BJ (cell line): ENCODE results near the gene ALK. TPM values are rescaled to one million over a fixed set of nuclear protein-coding genes. Genes with fewer than 3 reads are reported as not detected.

Source experiments
- CTCF ChIA-PET: fragments of 350-600 bp; formaldehyde crosslinking; extraction: SDS; loops from one replicate; lab custom pipeline; 2021; ENCODE audit warnings: antibody characterized with exemption, inconsistent platforms; lab: Yijun Ruan, JAX
- POLR2A ChIA-PET: fragments of 300-600 bp; sonication (Branson Sonifier 250); formaldehyde crosslinking; extraction: SDS; loops from one replicate; lab custom pipeline; 2021; ENCODE audit warnings: antibody characterized with exemption; lab: Charles Lee
- DNase-seq: peaks from one replicate; pipeline ENCODE4 v3.0.0-alpha.2; 2011; ENCODE audit warnings: low read depth
- H3K27me3 ChIP-seq: 2 replicates; pipeline ENCODE4 v1.6.0; 2011; ENCODE audit warnings: low read length; ENCODE audit not compliant: control insufficient read depth, insufficient read depth
- H3K36me3 ChIP-seq: 2 replicates; pipeline ENCODE4 v1.5.1; 2011; ENCODE audit warnings: low read length; ENCODE audit not compliant: control insufficient read depth, insufficient read depth
- H3K4me3 ChIP-seq: 2 replicates; pipeline ENCODE4 v1.5.1; 2011; ENCODE audit warnings: low read depth, mild to moderate bottlenecking, control low read depth, low read length
- CTCF ChIP-seq: IDR thresholded peaks from 2 replicates; pipeline ENCODE4 v1.5.1; 2011; ENCODE audit warnings: low read depth, mild to moderate bottlenecking, control low read depth, inconsistent platforms, low read length, moderate library complexity; ENCODE audit not compliant: insufficient read depth
- polyA plus RNA-seq: library from polyadenylated mRNA; depleted of rRNA; stranded (reverse); fragments of >200 nt; gene quantifications from 2 replicates; pipeline ENCODE4 v1.2.3, GENCODE V29; 2011

The ALK gene
- polyA plus RNA-seq, 1 experiment, result not detected

- ChIA-PET POLR2A (no interaction called here), CTCF (no interaction called here)
- Histone ChIP-seq H3K4me3 (no peak overlapping the region), H3K27me3 (peaks cover 8% of the 10 kb centered on the region), H3K36me3 (no peaks in the 10 kb centered on the region)
- DNase-seq, result no peak
- no peak for TF ChIP-seq CTCF
Observed at GRCh38 chr2:29235411-29235810, 686.0 kb downstream of the ALK start.

GRCh38 chr2:29233428-29233827, 688.0 kb downstream of the ALK start:
- no peak overlapping the region for H3K4me3 ChIP-seq
- POLR2A ChIA-PET, result no interaction called here
- H3K36me3 ChIP-seq, result no peaks in the 10 kb centered on the region
- no peak for TF ChIP-seq CTCF
- no peak for DNase-seq
- CTCF ChIA-PET, result interaction anchor here (0.7 to 1.1 kb wide), 2 partner anchors 26 to 301 kb away, joined by 3 to 4 read pairs; no protein-coding TSS in a partner anchor
- peaks cover 10% of the 10 kb centered on the region for H3K27me3 ChIP-seq

- Histone ChIP-seq H3K36me3 (no peaks in the 10 kb centered on the region), H3K4me3 (no peak overlapping the region), H3K27me3 (peaks cover 11% of the 10 kb centered on the region)
- POLR2A ChIA-PET, result no interaction called here
- no peak for DNase-seq
- CTCF ChIA-PET, result interaction anchor here (0.5 kb wide), 1 partner anchor 610 kb away, joined by 3 read pairs; no protein-coding TSS in a partner anchor
- TF ChIP-seq CTCF, result no peak
Observed at GRCh38 chr2:29232041-29232440, 689.3 kb downstream of the ALK start.

- POLR2A ChIA-PET, result no interaction called here
Observed at GRCh38 chr2:29229640-29230039, 691.7 kb downstream of the ALK start.

GRCh38 chr2:29228947-29229346, 692.4 kb downstream of the ALK start:
- ChIA-PET POLR2A (no interaction called here), CTCF (interaction anchor here (1.3 kb wide), 1 partner anchor 14 kb away, joined by 3 read pairs; no protein-coding TSS in a partner anchor)
- peaks cover 8% of the 10 kb centered on the region for H3K27me3 ChIP-seq
- no peaks in the 10 kb centered on the region for H3K36me3 ChIP-seq
- H3K4me3 ChIP-seq, result no peak overlapping the region
- DNase-seq, result no peak
- no peak for TF ChIP-seq CTCF

More at GRCh38 chr2:29229640-29230039, 691.7 kb downstream of the ALK start:
- CTCF ChIA-PET, result interaction anchor here (1.3 kb wide), 1 partner anchor 15 kb away, joined by 3 read pairs; no protein-coding TSS in a partner anchor
- TF ChIP-seq CTCF, result no peak
- no peak overlapping the region for H3K4me3 ChIP-seq
- no peaks in the 10 kb centered on the region for H3K36me3 ChIP-seq
- H3K27me3 ChIP-seq, result peaks cover 13% of the 10 kb centered on the region
- no peak for DNase-seq
